Nephron progenitor cell (in vitro differentiated cells): Measurements from ENCODE around the gene SCRN1.

Experiments
- DNase-seq: peaks from one replicate; pipeline ENCODE4 v3.0.0; 2021
- H3K27ac Mint-ChIP-seq: 2 replicates; pipeline ENCODE4 v1.8.0; 2021; ENCODE audit warnings: mild to moderate bottlenecking, moderate library complexity, mixed read lengths
- H3K27me3 Mint-ChIP-seq: 2 replicates; pipeline ENCODE4 v1.8.0; 2021; ENCODE audit warnings: mild to moderate bottlenecking, low read depth, mixed read lengths; ENCODE audit not compliant: poor library complexity
- H3K36me3 Mint-ChIP-seq: 2 replicates; pipeline ENCODE4 v1.8.0; 2021; ENCODE audit warnings: low read depth, mixed read lengths
- H3K4me1 Mint-ChIP-seq: 2 replicates; pipeline ENCODE4 v1.8.0; 2021; ENCODE audit warnings: mixed read lengths
- H3K4me3 Mint-ChIP-seq: 2 replicates; pipeline ENCODE4 v1.8.0; 2021; ENCODE audit warnings: mild to moderate bottlenecking, moderate library complexity, mixed read lengths
- H3K9me3 Mint-ChIP-seq: 2 replicates; pipeline ENCODE4 v1.8.0; 2021; ENCODE audit warnings: mild to moderate bottlenecking, moderate library complexity, mixed read lengths
- CTCF ChIP-seq: fragments of 200-600 bp; sonication (generic); IDR thresholded peaks from 2 replicates; pipeline ENCODE4 v1.5.0; 2021; ENCODE audit warnings: antibody characterized with exemption

Gene SCRN1

GRCh38 chr7:29877196-29877595, 112.4 kb downstream of the SCRN1 start:
- no peak for DNase-seq
- Mint-ChIP-seq H3K36me3 (peaks cover 10% of the 10 kb centered on the region), H3K4me1 (peaks cover 7% of the 10 kb centered on the region), H3K27me3 (peaks cover 36% of the 10 kb centered on the region), H3K27ac (no peak overlapping the region), H3K4me3 (no peak overlapping the region), H3K9me3 (no peaks in the 10 kb centered on the region)
- TF ChIP-seq CTCF: no peak

GRCh38 chr7:29875741-29876140, 113.9 kb downstream of the SCRN1 start:
- Mint-ChIP-seq H3K4me3 (no peak overlapping the region), H3K9me3 (no peaks in the 10 kb centered on the region), H3K27me3 (peaks cover 29% of the 10 kb centered on the region), H3K27ac (no peak overlapping the region), H3K36me3 (peaks cover 5% of the 10 kb centered on the region), H3K4me1 (no peaks in the 10 kb centered on the region)
- DNase-seq: no peak
- no peak for TF ChIP-seq CTCF

- H3K27me3 Mint-ChIP-seq: peaks cover 24% of the 10 kb centered on the region
- no peak overlapping the region for H3K27ac Mint-ChIP-seq
- no peaks in the 10 kb centered on the region for H3K9me3 Mint-ChIP-seq
- no peak for DNase-seq
- no peak for TF ChIP-seq CTCF
- no peaks in the 10 kb centered on the region for H3K4me1 Mint-ChIP-seq
- H3K36me3 Mint-ChIP-seq: no peaks in the 10 kb centered on the region
- H3K4me3 Mint-ChIP-seq: no peak overlapping the region
Measured at GRCh38 chr7:29873644-29874294, 115.8 kb downstream of the SCRN1 start.

DNA sequence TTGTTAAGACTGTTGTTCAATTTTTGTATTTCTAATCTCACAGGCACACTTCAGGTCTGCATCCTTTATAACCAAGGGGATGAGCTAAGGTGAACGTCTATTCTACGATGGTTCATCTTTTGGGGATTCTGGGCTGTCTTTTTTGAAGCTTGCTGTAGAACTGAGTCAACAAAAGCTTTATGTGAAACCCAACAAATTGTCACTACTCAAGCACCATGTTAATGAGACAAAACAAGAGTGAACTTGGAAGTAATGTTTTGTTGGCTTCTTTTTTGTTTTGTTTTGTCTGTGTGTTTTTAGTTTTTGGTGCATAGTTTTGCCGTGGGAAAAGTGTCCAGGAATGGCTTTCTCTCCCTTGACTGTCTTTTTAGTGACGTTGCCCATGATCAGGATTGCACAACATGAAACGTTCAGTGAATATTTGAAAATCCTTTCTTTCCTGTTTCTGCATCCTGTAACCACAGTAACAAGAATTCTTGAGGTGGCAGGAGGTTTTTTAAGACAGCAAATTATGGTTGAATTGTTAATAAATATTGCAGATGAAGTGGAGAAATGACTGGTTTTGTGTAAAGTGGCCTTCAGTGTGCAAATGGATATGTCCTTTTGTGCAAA, 117.7 kb downstream of the SCRN1 start:
- no peak for DNase-seq
- Mint-ChIP-seq H3K4me1 (peaks cover 6% of the 10 kb centered on the region), H3K27ac (no peak overlapping the region), H3K36me3 (no peaks in the 10 kb centered on the region), H3K27me3 (peaks cover 20% of the 10 kb centered on the region), H3K4me3 (no peak overlapping the region), H3K9me3 (no peaks in the 10 kb centered on the region)
- no peak for TF ChIP-seq CTCF
